BJ (cell line): ENCODE results near the gene SLC39A1. TPM values are rescaled to one million over a fixed set of nuclear protein-coding genes. Genes with fewer than 3 reads are reported as not detected.

Experiments
- CTCF ChIA-PET: fragments of 350-600 bp; formaldehyde crosslinking; extraction: SDS; loops from one replicate; lab custom pipeline; 2021; ENCODE audit warnings: antibody characterized with exemption, inconsistent platforms; lab: Yijun Ruan, JAX
- POLR2A ChIA-PET: fragments of 300-600 bp; sonication (Branson Sonifier 250); formaldehyde crosslinking; extraction: SDS; loops from one replicate; lab custom pipeline; 2021; ENCODE audit warnings: antibody characterized with exemption; lab: Charles Lee
- DNase-seq: peaks from one replicate; pipeline ENCODE4 v3.0.0-alpha.2; 2011; ENCODE audit warnings: low read depth
- H3K27me3 ChIP-seq: 2 replicates; pipeline ENCODE4 v1.6.0; 2011; ENCODE audit warnings: low read length; ENCODE audit not compliant: control insufficient read depth, insufficient read depth
- H3K36me3 ChIP-seq: 2 replicates; pipeline ENCODE4 v1.5.1; 2011; ENCODE audit warnings: low read length; ENCODE audit not compliant: control insufficient read depth, insufficient read depth
- H3K4me3 ChIP-seq: 2 replicates; pipeline ENCODE4 v1.5.1; 2011; ENCODE audit warnings: low read depth, mild to moderate bottlenecking, control low read depth, low read length
- polyA plus RNA-seq: library from polyadenylated mRNA; depleted of rRNA; stranded (reverse); fragments of >200 nt; gene quantifications from 2 replicates; pipeline ENCODE4 v1.2.3, GENCODE V29; 2011
- TF ChIP-seq, protein P1 (sequence below): IDR thresholded peaks from 2 replicates; pipeline ENCODE4 v1.5.1; 2011; ENCODE audit warnings: low read depth, mild to moderate bottlenecking, control low read depth, inconsistent platforms, low read length, moderate library complexity; ENCODE audit not compliant: insufficient read depth

Gene SLC39A1
- polyA plus RNA-seq, 1 experiment: 121 TPM

- CTCF ChIA-PET: no interaction called here
- H3K36me3 ChIP-seq: peaks cover 45% of the 10 kb centered on the region
- H3K4me3 ChIP-seq: no peak overlapping the region
- TF ChIP-seq, protein P1, sequence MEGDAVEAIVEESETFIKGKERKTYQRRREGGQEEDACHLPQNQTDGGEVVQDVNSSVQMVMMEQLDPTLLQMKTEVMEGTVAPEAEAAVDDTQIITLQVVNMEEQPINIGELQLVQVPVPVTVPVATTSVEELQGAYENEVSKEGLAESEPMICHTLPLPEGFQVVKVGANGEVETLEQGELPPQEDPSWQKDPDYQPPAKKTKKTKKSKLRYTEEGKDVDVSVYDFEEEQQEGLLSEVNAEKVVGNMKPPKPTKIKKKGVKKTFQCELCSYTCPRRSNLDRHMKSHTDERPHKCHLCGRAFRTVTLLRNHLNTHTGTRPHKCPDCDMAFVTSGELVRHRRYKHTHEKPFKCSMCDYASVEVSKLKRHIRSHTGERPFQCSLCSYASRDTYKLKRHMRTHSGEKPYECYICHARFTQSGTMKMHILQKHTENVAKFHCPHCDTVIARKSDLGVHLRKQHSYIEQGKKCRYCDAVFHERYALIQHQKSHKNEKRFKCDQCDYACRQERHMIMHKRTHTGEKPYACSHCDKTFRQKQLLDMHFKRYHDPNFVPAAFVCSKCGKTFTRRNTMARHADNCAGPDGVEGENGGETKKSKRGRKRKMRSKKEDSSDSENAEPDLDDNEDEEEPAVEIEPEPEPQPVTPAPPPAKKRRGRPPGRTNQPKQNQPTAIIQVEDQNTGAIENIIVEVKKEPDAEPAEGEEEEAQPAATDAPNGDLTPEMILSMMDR: no peak
- H3K27me3 ChIP-seq: no peaks in the 10 kb centered on the region
- POLR2A ChIA-PET: no interaction called here
- no peak for DNase-seq
Measured at GRCh38 chr1:153936011-153936802, 27.1 kb downstream of the SLC39A1 start.

DNA sequence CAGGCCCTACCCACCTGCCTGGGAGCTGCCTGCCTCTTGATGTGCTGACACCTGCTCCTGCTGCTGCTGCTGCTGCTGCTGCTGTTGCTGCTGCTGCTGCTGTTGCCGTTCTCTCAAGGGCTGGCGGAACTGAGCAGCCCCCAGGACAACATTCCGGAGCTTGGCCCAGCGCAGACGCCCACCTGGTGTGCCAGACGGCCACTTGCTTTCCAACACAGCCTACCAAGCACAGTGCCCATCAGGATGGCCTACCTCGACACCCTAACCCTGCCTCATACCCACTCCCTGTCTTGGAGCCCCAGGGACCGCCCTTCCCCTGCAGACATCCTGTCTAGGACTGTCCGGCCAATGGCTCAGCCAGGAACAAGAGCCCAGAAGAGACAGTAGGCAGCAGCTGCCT is 28.6 kb downstream of the SLC39A1 start:
- ChIA-PET CTCF (interaction anchor here (0.7 to 1.5 kb wide), 2 partner anchors 11 kb away, joined by 3 to 5 read pairs; partner anchors contain the start of genes DENND4B and GATAD2B), POLR2A (no interaction called here)
- DNase-seq: no peak
- Histone ChIP-seq H3K36me3 (peaks cover 42% of the 10 kb centered on the region), H3K27me3 (no peaks in the 10 kb centered on the region), H3K4me3 (no peak overlapping the region)
- TF ChIP-seq, protein P1: no peak

DNA sequence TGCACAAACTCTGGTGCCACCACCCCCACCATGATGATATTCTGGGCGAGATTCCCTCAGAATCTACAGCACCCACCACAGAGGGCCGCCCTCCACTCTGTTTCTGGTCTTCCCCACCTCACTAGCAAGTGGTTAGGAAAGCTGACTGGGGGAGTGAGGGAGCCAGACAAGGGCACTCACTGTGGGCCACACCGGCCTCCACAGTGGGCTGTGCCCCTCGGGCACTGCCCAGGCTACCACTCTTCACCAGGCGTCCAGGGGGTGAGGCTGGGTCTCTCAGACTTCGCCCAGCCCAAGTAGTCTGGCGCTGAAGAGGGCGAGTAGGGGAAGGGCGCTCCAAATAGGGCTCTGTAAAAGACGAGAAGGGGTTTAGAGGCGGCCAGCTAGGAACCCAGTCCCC is 29.4 kb downstream of the SLC39A1 start:
- ChIA-PET POLR2A (no interaction called here), CTCF (interaction anchor here (0.7 to 1.5 kb wide), 2 partner anchors 10 to 12 kb away, joined by 3 to 5 read pairs; partner anchors contain the start of genes DENND4B and GATAD2B)
- no peak for DNase-seq
- Histone ChIP-seq H3K4me3 (no peak overlapping the region), H3K36me3 (peaks cover 42% of the 10 kb centered on the region), H3K27me3 (no peaks in the 10 kb centered on the region)
- TF ChIP-seq, protein P1: no peak

DNA sequence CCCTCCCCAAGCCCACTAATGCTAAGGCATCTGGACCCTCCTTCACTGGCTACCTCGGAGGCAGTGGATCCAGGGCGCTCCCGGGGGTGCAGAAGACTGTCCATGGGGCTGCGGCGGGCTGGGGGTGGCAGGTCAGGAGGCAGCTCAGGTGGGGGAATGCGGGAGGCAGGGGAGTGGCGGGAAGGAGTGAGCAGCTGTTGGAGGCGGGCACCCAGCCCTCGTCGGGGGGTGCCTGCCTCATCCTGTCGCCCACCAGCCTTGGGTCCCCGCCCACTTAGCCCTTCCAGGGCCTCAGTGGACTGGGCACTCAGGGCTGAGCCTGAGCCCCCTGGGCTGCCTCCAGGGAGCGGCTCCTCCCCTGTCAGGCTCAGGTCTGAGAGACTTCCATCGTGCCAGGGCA is 29.9 kb downstream of the SLC39A1 start:
- no peak overlapping the region for H3K4me3 ChIP-seq
- H3K36me3 ChIP-seq: peaks cover 42% of the 10 kb centered on the region
- no peaks in the 10 kb centered on the region for H3K27me3 ChIP-seq
- TF ChIP-seq, protein P1: no peak
- ChIA-PET CTCF (interaction anchor here (1.5 kb wide), 1 partner anchor 10 kb away, joined by 5 read pairs; the partner anchor contains the start of gene GATAD2B), POLR2A (no interaction called here)
- no peak for DNase-seq
